NCI-H748 (cell line): ENCODE results near the gene NPW.
A peak's percentile ranks its signal among the peaks of the same experiment; 100 is the strongest.

Experiments used
- DNase-seq: peaks from one replicate; lab custom pipeline; 2025; ENCODE audit not compliant: unreplicated experiment; lab: John Stamatoyannopoulos, UW

The NPW gene

DNA sequence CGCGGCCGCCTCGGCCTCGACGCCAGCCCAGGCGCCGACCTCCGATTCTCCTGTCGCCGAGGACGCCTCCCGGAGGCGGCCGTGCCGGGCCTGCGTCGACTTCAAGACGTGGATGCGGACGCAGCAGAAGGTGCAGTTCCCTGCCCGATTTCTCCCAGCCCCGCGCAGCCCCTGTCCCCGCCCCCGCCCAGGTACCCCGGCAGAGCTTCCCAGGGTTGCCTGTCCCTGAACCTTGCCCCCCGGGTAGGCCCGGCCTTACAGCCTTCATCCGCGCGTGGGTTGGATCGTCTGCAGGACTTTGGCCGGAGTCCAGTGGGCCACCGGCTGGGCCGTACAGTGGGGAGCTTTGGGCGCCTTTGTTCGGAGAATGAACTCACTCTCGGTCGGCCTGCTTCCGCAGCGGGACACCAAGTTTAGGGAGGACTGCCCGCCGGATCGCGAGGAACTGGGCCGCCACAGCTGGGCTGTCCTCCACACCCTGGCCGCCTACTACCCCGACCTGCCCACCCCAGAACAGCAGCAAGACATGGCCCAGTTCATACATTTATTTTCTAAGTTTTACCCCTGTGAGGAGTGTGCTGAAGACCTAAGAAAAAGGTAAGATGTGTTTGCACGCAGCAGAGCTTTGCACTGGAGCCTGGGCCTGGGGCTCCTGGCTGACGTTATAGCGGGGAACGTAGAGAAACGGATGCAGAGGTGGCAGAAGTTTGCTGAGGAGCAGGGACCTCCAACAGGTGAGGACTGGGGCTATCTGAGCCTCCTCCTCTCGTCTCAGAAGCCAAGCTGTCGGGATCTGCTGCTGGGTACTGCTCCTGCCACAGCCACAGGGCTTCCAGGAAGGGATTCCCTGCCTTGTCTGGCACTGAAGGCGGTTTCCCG is 35.0 kb upstream of the NPW start:
- DNase-seq: peak; percentile 56

DNA sequence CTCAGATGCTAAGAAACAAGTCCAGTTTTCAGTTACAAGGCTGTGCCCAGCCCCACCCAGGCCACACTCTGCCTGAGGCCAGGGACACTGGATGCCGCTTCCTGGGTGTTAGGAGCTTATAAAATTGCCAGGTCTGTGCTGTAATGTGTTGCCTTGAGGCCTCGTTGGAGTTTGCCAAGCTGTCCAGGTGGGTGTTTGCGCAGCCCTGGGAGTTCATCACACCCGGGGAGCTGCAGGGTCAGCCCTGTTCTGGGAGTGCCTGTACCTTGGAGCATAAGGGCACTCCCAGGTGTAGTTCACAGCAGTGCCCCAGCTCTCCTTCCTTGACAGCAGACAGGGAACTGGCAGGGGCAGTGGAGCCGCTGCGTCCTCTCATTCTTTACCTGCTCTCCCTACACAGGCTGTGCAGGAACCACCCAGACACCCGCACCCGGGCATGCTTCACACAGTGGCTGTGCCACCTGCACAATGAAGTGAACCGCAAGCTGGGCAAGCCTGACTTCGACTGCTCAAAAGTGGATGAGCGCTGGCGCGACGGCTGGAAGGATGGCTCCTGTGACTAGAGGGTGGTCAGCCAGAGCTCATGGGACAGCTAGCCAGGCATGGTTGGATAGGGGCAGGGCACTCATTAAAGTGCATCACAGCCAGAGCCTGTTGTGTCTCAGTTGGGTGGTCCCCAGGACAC is 34.0 kb upstream of the NPW start:
- DNase-seq: no peak

DNA sequence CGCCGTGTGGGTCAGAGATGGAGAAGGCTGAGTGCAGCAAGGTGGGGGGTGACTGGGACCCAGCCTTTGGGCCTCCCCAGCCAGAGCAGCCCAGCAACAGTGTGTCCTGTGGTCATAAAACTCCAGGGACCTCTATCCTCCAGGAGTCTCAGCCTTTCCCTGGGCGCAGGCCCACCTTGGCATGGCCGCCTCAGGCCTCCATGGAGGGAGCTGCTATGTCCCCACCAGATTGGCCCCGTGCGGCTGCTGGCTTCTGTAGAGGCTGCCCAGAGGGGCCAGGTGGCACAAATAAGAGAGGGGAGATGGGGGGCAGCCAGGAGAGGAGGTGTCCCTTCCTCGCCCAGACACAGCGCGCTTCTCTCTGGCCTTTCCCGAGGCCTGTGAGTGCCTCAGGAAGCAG is 32.4 kb upstream of the NPW start:
- no peak for DNase-seq

- DNase-seq: peak; percentile 65
These were observed 30.1 kb upstream of the NPW start, which contains the start of gene SYNGR3 for GRCh38 chr16:1989209-1990100. Gene SYNGR3, plus strand, starts transcription at chr16:1989970. Its CDS starts 133 bp downstream, at chr16:1990103.

- no peak for DNase-seq
These were observed 29.6 kb upstream of the NPW start for GRCh38 chr16:1990101-1990350.

DNA sequence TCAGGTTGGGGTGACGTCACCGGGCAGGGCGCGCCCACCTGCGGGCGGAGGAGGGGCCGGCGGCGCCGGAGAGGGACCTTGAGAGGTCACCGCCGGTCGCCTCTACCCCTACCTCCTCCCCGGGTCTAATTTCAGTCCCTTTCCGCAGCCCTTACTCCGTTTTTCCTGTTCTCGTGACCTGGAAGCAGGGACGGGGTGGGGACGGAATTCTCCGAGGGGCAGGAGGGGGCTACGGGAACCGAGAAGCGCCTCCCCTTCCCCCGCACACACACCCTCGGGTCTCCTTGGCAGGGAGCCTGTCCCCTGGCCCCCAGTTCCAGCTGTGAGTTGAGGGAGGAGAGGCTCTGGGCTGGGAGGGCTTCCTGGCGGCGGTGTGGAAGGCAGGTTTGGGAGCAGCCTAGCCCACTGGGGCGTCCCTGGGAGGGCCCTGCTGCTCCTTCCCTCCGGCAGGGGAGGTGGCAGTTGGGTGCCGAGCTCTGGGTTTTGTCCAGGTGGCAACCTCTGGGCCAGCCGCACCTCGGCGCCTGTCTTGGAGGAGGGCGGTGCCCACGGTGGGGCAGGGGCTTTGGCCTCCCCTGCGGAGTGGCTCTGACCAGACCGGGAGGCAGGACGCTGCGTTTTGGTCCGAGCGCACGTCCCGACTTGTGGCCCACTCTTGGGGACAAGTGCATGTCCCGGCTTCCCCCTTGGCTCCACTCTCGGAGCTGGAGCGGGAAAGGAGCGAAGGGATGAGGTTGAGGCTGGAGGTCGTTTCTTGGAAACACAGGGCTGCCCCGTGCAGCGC is 29.0 kb upstream of the NPW start:
- DNase-seq: peak; percentile 57

GRCh38 chr16:1991135-1991551 is 28.4 kb upstream of the NPW start:
- no peak for DNase-seq

- DNase-seq: no peak
These were observed 28.0 kb upstream of the NPW start for GRCh38 chr16:1991588-1991947.

GRCh38 chr16:1991948-1992703 is 27.5 kb upstream of the NPW start:
- DNase-seq: no peak

GRCh38 chr16:1992704-1993317 is 26.8 kb upstream of the NPW start:
- no peak for DNase-seq

- DNase-seq: no peak
These were observed 25.9 kb upstream of the NPW start for GRCh38 chr16:1993731-1994131.

DNA sequence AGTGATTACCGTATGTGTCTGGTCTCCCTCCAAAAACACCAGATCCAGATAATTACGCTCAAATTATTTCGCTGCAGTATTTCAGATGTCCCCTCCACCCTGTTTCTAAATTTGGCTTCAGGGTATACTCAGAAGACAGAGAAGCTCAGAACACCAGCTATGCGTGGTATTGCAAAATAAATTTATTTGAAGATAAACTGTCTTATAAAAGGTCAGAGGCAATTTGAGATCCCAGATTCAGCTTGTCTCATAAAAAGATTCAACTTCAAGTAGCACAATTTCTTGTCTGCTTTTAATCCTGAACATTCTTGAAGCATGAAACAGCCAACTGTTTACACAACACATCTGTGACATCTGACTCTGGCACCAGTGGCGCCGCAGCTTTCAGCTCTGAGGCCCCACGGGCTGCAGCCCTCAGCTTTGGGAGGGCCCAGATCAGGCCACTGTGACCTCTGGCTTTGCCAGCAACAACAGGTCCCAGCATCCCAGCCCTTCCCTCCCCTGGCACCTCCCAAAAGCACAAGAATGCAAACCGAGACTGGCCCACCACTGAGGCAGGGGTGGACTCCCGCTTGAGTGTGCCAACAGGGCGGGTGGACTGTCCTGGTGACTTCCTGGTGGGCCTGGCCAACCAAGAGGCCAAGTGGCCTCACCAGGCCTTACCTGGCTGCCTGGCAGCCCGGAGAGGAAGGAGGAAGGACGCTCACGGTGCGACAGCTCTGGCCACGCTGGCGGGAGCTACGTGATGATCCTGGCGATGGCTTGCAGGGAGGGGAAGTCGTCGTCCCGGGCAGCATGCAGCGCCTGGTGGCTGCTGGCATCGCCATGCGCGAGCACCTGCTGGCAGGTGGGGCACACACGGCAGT is 21.9 kb upstream of the NPW start:
- no peak for DNase-seq

DNA sequence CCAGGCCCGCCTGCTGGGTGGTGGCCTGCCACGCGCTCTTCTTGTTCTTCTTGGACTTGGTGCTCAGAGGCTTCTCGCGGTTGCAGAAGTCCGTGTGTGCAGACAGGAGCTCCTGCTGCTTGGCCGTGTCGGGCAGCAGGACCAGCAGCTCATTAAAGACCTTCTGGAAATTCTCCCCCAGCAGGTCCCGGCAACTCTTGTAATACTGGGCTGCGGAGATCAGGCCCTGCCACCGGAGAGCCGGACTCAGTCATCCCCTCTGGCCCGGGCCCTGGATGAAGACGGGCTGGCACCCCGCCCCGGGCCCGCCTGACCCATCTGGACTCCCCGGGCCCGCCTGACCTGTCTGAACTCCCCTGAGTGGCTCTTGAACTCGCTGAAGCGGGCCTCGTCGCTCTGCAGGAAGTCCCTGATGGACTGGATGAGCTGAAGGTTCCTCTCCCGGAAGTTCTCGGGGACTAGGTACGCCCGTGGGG is 21.2 kb upstream of the NPW start:
- DNase-seq: no peak

DNA sequence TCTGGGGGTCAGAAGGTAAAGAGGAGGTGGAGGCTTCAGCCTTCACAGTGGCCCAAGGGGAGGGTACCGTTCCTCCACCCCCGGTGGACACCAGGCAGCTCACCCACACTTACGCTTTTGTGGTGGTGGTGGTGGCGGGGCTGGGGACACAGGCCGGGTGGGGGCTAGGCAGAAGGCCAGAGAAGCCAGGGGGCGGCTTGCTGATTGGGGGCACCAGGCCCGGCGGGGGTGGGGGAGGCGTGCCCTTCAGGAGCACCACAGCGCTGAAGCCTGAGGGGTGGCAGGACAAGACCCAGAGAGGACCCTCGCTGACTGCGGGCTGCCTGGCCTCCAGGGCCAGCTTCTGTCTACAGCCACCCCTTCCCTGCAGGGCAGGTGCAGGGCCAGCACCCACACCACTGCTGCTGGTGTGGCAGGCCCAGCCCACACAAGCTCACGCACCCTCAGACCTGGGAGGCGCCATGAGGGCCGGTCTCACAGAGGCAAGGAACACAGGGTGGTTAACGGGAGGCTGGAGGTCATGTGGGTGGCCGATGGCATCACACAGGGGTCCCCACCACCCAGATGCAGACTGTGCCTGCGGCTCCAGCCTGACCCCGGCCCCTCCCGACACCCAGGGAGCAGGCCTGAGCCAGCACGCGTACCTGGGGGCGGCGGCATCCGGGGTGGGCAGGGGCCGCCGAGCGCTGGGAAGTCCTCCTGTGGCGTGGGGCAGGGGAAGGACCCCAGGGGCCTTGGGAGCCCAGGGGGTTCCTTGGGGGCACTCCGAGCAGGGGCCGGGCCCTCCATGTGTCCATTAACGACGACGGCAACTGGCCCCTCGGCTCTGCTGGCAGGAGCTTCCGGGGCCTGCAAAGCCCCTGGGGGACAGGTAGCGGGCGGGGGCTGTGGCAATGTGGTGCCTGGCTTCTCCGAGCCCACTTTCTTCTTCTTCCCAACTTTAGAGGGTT is 20.5 kb upstream of the NPW start:
- no peak for DNase-seq

DNA sequence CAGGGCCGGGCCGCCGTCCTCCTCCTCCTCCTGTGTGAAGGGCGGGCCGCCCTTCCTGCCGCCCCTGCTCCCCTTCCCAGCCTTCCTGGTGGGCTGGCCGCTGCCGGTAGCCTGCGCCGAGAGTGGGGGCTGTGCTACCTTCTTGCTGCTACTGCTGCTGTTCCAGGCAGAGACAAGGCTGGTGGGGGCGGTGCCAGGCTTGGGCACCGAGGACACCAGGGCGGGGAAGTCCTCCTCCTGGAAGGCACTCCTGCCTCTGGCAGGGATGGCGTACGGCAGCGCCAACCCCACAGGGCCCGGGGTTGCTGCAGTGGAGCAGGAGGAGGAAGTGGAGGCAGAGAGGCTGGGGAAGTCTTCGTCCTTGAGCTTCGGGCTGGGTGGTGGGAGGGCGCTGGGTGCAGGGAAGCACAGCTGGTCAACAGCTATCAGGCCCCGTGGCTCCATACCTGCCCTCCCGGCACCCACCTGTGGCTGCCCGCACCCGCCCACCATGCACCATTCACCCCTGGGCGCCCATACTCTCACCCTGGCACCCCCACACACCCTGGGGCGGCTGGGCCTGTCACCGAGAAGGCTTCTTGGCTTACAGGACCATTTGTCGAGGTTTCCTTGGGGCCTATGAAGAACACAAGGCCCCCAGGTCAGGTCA is 19.6 kb upstream of the NPW start:
- no peak for DNase-seq

DNA sequence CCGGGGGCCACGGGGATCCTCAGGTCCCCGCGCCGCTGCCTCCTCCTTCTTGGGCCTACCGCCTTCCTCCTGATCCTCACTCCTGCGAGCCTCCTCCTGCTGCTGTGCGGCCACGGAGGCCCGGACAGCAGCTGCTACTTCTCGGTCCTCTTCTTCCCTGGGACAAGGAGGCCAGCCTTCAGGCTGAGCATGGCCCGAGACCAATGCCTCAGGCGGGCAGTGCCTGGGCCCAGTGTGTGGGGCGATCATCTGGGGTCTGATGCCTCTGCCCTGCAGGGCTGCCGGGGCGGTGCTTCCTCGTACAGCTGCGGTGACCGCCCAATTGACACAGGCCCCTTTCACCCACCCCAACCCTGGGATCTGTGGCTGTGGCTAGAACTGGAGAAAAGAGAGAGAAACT is 18.6 kb upstream of the NPW start:
- no peak for DNase-seq
